HG03439 (cell line): ENCODE results near the gene AKAP13.

Experiments
- ATAC-seq: cut with Tn5 transposase; IDR thresholded peaks from one replicate; pipeline ENCODE4 v1.9.1; 2021; ENCODE audit warnings: mild to moderate bottlenecking, moderate library complexity; ENCODE audit not compliant: unreplicated experiment

The AKAP13 gene

GRCh38 chr15:85587707-85588411 is 207.5 kb downstream of the AKAP13 start:
- ATAC-seq: no peak

GRCh38 chr15:85588677-85589076 is 208.3 kb downstream of the AKAP13 start:
- ATAC-seq: no peak

GRCh38 chr15:85589851-85590250 is 209.4 kb downstream of the AKAP13 start:
- ATAC-seq: no peak

GRCh38 chr15:85591622-85592021 is 211.2 kb downstream of the AKAP13 start:
- no peak for ATAC-seq

- no peak for ATAC-seq
Measured at GRCh38 chr15:85592148-85592547, 211.7 kb downstream of the AKAP13 start.

GRCh38 chr15:85593809-85594445 is 213.5 kb downstream of the AKAP13 start:
- no peak for ATAC-seq

- no peak for ATAC-seq
Measured at GRCh38 chr15:85595804-85596536, 215.6 kb downstream of the AKAP13 start.

GRCh38 chr15:85597155-85597815 is 216.9 kb downstream of the AKAP13 start:
- no peak for ATAC-seq

- no peak for ATAC-seq
Measured at GRCh38 chr15:85598219-85598618, 217.8 kb downstream of the AKAP13 start.

GRCh38 chr15:85598718-85599398 is 218.5 kb downstream of the AKAP13 start:
- no peak for ATAC-seq

GRCh38 chr15:85600001-85600400 is 219.6 kb downstream of the AKAP13 start:
- ATAC-seq: no peak

- no peak for ATAC-seq
Measured at GRCh38 chr15:85603160-85603559, 222.8 kb downstream of the AKAP13 start.

- ATAC-seq: no peak
Measured at GRCh38 chr15:85603703-85604102, 223.3 kb downstream of the AKAP13 start.

- no peak for ATAC-seq
Measured at GRCh38 chr15:85604194-85604593, 223.8 kb downstream of the AKAP13 start.

- no peak for ATAC-seq
Measured at GRCh38 chr15:85606738-85607137, 226.3 kb downstream of the AKAP13 start.

- no peak for ATAC-seq
Measured at GRCh38 chr15:85607141-85607806, 226.9 kb downstream of the AKAP13 start.

- no peak for ATAC-seq
Measured at GRCh38 chr15:85607842-85608241, 227.4 kb downstream of the AKAP13 start.

- ATAC-seq: no peak
Measured at GRCh38 chr15:85609492-85609891, 229.1 kb downstream of the AKAP13 start.

- ATAC-seq: no peak
Measured at GRCh38 chr15:85611361-85611760, 231.0 kb downstream of the AKAP13 start.

- no peak for ATAC-seq
Measured at GRCh38 chr15:85614059-85614458, 233.7 kb downstream of the AKAP13 start.
